ENCODE results near the gene APLF. TPM values are rescaled to one million over a fixed set of nuclear protein-coding genes. Genes with fewer than 3 reads are reported as not detected.
A peak's percentile ranks its signal among the peaks of the same experiment; 100 is the strongest.
"Not testable (repeated sequence)": the region's sequence is repeated elsewhere in the genome, so short reads cannot be mapped to it uniquely, and the experiment has no call there.

Gene APLF
- total RNA-seq, 1 donor from 2014 or later: 4.0 TPM

DNA sequence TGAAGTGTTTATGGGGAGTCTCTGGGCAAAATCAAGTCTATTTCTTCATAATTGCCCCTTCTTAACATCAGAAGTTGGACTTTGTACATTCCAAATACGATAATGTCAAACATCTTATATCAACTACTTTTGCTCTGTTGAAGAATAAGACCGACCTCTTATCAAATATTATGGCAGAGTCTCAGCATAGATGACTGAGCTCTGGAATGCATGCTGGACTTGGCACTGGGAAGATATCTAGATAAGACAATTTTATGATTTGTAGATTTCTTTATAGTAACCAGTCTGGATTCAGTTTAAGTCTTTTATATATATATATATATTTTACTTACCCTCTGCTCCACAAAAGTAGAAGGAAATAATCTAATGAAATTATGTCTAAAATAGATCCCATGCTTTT, 8.2 kb downstream of the APLF start:
- DNase-seq (ENCODE audit: low read depth in 2 of 2): no peak

DNA sequence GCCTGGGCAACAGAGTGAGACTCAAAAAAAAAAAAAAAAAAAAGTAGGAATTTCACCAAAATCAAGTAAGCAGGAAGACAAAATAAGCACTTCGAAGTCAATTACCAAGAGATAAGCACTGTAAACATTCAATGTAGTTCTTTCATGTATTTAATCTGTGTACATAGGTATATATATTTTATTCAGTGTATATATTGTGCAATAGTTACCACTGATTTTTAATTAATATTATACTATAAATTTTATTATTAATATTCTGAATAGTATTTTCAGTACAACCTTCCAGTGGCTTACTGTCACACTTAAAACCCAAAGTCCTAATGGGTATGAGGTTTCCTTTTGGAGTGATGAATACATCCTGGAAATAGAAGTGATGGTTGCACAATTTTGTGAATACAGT, 9.1 kb downstream of the APLF start:
- DNase-seq (ENCODE audit: low read depth in 2 of 2): no peak

DNA sequence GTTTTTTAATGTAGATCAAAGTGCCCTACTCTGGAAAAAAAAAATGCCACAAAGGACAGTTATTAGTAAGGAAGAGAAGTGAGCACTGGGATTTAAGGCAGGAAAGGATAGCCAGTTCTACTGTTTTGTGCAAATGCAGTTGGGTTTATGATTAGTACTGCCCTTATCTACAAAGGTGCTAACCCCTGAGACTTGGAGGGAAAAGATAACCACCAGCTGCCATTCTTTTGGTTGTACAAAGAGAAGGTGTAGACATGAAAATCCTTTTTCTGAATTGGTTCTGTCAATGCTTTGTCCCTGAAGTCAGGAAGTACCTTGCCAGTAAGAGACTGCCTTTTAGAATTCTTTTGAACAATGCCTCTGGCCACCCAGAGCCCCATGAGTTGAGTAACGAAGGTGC, 11.3 kb downstream of the APLF start:
- no peak for DNase-seq (ENCODE audit: low read depth in 2 of 2)

DNA sequence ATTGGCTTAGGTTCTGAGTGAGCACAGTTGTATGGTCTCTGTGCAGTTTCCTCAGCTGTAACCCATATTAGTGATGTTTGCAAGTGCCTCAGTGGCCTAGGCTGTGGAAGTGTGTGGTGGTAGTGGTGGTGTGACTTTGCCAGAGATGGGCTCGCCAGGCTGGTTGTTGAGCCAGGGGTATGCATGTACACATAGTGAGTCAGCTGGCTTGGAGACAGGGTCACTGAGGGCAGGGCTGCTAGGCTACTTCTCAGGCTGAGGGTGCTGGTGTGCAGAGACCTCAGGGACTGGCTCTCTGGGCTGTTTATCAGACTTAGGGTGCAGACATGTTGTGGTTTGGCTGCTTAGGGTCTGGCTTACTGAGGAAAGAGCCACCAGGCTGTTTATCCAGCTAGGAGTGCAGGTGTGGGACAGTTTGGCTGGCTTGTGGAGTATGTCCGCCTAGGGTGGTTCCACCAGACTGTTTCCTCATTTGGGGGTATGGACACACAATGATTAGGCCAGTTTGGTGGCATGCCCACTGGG, 15.0 kb downstream of the APLF start:
- DNase-seq (ENCODE audit: low read depth in 2 of 2): no peak

DNA sequence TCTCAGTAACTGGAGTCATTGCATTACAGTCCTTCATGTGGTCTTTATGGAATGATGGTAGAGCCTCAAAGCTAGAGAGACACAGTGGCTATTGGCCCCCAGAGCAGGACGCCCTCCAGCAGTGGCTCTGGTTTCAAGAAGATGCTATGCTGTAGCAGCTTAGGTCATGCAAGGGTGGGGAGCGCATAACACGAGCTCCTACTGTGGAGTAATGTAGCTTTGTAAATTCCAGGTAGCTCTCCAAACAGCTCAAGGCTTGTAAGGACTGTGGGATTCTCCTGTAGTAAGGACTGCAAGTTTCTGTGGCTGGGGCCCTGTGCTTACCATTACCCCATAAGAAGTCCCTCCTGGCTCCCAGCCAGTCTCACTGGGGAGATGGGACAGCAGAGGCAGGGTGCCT, 15.6 kb downstream of the APLF start:
- no peak for DNase-seq (ENCODE audit: low read depth in 2 of 2)

DNA sequence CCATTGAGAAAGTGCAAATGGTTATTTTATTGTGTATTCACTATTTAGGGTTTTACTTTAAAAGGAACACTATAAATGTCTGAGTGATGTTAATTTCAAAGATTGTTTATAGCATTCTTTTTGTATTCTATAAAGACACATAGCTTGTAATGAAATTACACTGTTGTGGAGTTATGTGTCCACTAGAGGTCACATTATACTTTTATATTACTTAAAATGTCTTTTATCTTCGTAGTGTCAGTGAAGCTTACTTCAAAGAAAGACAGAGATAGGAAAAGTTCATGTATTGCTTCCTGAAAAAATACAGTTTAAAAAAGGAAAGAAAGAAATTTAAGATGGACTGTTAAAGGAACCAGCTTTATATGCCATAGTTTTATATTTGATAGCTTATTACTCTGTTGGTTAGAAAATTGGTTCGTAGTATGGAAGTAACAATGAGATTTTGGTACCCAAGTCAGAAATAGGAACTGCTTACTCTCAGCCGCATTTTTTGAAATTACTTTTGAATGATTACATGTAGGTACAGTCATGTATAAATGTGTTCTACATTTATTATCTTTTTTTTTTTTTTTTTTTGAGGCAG, 20.5 kb downstream of the APLF start:
- peak in 1 of 2 donors; percentile 31 for DNase-seq (ENCODE audit: low read depth in 2 of 2)

DNA sequence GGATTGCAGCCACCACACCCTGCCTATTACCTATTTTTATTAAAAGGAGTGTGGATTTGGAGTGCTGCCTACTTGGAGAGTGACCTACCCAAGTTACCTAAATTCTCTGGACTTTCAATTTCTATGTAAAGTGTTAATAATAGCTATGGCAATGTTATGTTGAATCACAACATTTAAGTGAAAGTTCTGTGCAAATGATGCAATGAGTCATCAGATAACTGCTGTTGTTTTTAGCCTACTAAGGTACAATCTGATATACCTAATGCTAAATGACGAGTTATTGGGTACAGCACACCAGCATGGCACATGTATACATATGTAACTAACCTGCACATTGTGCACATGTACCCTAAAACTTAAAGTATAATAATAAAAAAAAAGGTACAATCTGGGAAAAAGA, 21.2 kb downstream of the APLF start:
- peak in 1 of 2 donors; percentile 24 for DNase-seq (ENCODE audit: low read depth in 2 of 2)

DNA sequence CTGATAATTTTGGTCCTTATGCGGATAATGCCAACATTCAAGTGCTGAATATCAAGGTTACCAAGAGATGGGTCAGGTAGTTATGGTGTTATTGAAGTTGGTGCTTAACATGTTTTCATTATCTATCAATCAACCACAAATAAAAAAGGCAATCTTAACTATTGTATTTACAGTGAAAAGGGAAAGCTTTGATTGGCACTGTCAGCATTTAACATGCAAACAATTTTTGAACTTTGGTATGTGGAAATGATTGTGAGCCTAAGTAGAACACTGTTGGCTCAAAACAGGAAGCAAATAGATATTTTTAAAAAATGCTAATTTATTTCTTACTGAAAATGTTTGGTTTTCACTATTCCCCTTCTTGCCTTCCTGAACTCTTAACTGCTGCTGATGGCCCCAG, 21.9 kb downstream of the APLF start:
- DNase-seq (ENCODE audit: low read depth in 2 of 2): no peak

DNA sequence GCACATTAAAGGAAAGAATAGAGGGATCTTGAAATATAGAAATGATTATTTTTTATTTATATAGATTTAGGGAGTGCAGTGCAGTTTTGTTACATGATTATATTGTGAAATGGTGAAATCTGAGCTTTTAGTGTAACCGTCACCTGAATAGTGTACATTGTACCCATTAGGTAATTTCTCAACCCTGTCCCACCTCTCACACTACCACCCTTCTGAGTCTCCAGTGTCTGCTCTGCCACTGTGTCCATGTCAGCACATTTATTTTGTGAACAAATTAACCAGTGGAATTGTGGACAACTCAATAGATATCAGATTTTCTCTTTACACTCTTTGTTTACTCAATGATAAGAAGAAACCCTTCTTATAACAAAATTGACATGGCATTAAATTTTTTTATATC, 24.2 kb downstream of the APLF start:
- no peak for DNase-seq (ENCODE audit: low read depth in 2 of 2)

DNA sequence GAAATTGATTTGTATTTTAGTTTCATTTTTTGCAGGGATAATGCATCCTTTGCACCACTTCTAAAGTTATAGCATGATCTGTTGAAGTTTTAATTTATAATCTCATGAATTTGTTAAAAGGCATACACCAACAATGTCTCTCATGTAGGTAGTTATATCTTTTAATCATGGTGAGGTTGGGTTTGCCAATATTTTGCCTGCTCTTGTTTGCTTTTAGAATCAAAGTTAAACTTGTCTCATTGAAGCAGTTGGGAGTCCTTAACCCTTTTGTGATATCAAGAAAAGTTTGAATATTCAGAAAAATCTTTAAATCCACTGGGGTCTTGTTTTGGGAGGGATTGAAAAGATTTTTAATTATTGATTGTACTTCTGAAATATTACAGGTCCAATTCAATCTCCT, 31.7 kb downstream of the APLF start:
- DNase-seq (ENCODE audit: low read depth in 2 of 2): no peak

DNA sequence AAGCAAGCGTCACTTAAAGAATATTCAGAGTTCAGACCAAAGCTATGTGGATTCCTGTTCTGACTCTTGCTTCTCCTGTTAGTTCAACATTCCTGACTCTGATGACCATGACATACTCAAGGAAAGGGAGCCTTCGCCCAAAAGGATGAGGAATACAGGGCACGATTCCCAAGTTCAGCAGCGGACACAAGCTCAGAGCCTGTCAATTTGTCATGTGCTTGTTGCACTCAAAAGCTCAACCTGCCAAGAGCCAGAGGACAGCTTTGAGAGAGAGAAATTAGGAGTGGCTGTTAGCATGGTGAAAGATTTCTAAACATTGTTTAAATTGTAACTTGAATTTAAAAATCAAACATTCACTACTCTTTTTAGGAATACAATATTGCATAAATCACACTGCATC, 33.3 kb downstream of the APLF start:
- no peak for DNase-seq (ENCODE audit: low read depth in 2 of 2)

DNA sequence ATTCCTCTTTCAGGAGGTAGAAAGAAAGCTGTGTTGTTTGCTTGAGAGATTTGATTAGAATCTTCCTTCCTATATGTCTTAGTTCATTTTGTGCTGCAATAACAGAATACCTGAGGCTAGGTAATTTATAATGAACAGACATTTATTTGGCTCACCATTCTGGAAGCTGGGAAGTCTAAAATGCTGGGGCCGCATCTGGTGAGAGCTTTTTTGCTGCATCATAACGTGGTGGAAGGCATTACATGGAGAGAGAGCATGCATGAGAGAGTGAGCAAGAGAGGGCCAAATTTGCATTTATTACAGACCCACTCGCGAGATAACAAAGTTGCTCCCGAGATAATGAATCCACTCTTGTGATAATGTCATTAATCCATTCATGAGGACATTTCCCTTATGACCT, 34.4 kb downstream of the APLF start:
- DNase-seq (ENCODE audit: low read depth in 2 of 2): no peak

DNA sequence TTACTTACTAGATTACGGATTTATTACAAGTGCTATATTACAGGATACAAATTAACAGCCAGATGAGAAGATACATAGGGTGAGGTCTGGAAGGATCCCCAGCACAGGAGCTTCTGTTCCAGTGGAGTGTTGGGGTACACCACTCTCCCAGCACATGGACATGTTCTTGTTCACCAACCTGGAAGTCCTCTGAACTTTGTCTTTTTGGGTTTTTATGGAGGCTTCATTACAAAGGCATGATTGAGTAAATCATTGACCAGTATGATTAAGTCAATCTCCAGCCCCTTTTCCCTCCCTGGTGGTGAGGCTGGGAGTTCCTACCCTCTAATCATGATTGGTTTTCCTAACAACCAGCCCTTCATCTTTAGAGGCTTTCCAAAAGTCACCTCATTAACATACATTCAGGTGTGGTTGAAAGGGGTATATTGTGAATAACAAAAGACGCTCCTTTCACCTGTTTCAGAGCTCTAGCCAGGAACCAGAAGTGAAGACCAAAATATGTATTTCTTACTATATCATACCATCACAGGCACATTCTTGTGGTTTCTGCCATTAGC, 38.3 kb downstream of the APLF start:
- DNase-seq (ENCODE audit: low read depth in 2 of 2): no peak

DNA sequence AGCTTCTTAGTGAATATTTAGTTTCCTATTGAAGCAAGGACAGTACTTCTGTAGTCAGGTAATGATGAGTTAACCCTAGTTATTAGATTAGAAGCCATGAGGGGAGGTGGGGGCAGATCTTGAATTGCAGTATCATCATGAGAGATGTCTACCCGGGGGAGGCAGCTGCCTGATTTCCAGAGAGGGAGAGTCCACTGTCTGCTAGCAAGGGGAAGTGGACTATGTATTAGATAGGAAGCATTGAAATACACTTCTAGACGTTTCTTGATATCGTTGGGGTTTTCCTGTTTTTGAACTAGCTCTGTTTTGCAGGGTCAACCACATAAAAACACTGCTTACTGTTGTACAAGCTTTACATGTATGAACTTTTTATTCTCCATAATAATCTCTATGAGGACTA, 38.8 kb downstream of the APLF start:
- no peak for DNase-seq (ENCODE audit: low read depth in 2 of 2)

DNA sequence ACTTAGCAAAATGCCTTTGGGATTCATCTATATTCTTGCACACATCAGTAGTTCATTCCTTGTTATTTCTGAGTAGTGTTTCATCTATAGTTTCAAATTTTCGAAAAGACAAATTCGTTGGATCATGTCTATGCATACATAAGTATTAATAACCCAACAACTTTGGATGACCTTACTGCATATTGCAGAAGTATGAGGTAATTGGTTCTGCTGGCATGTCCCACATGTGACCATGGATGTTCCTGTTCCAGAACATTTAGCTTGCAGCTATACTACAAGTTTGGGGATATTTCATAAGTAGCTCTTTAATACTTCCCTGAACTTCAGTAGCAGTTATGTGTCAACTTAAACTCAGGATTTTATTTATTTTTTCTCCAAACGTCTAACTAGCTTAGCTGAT, 44.9 kb downstream of the APLF start:
- DNase-seq (ENCODE audit: low read depth in 2 of 2): no peak

DNA sequence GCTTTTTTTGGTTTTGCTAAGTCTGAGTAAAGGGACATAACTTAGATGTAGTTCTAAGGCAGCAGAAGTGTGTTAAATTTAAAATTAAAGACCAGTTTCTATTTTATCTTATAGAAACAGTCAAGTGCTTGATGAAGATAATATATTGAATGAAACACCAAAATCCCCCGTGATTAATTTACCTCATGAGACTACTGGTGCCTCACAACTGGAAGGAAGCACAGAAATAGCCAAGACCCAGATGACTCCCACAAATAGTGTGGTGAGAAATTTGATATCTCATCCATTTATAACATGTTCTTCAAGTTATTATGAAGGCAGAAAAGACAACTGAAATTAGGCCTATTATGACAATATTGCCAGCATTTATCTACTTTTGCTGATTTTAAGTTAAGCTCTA, 45.6 kb downstream of the APLF start:
- no peak for DNase-seq (ENCODE audit: low read depth in 2 of 2)

DNA sequence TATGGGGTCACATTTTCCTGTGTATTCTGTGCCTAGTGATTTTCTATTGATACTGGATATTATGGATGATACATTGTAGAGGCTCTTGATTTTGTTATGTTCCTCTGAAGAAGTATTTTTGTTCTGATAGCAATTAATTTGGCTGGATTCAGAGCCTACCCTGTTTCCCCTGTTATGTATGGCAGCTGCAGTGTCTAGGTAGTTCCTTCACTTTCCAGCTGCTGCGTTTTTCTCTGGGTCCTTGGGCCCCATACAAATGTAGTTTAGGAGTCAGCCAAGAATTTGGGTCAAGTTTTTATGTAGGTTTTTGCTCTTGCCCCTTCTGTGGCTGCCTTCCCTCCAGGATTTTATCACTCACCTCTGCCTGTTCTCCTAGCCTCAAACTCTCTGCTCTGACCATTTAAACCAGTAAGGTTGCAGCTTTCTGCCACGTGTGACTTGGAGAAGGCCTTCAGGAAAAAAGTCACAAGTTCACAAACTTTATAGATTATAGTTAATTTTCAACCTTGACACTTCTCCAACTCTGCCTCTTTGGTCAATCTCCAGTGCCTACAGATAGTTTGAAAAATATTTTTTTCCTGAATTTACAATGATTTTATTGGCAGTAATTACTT, 47.0 kb downstream of the APLF start:
- no peak for DNase-seq (ENCODE audit: low read depth in 2 of 2)

DNA sequence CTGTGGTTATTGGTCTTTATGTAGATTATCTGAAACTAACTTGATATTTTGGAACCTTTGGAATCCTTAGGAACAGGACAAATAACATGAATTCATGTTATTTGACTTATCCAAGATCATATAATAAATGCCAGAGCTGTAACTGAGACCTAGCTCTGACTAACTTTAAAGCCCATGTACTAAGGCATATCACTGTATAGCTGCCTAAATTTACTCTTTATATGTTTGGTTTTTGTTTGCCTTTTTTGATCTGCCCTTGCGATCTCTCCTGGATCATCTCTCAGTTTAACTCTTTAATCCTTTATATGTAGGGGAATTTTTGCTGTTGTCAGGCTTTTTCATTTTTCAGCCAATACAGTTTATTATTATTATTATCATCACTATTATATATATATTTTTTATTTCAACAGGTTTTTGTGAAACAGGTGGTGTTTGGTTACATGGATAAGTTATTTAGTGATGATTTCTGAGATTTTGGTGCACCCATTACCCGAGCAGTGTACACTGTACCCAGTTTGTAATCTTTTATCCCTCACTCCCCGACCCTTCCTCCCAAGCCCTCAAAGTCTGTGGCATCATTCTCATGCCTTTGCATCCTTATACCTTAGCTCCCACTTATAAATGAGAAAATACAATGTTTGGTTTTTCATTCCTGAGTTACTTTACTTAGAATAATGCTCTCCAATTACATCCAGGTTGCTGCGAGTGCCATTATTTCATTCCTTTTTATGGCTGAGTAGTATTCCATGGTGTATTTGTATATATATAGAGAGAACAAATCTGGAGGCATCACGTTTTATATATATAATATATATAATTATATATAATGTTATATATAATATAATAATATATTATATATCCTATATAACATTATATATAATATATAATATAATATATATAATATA, 48.9 kb downstream of the APLF start:
- DNase-seq (ENCODE audit: low read depth in 2 of 2): no peak

DNA sequence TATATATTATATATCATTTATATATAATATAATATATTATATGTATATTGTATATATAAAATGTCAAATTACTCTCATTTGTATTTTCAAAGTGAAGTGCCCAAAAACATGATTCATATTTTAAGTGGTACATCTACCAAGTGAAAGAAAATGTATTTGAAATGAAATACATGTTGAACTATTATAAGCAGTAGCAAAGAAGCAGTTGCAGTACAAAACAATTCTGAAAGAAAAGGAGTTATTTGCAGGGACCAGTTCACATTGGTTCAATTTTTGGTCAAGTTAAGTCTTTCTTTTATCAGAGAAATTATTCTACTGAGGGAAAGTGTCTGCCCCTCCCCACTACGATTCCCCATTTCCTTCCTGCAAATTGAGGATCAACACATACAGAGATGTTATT, 51.9 kb downstream of the APLF start:
- DNase-seq (ENCODE audit: low read depth in 2 of 2): no peak

DNA sequence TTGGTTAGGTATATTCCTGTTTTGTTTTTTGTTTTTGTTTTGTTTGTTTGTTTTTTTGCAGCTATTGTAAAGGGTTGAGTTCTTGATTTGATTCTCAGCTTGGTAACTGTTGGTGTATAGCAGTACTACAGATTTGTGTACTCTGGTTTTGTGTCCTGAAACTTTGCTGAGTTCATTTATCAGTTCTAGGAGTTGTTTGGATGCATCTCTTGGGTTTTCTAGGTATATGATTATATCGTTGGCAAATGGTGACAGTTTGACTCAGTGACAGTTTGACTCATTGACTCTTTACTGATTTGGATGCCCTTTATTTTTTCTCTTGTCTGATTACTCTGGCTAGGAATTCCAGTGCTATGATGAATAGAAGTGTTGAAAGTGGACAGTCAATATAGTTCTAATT, 53.7 kb downstream of the APLF start:
- no peak for DNase-seq (ENCODE audit: low read depth in 2 of 2)

DNA sequence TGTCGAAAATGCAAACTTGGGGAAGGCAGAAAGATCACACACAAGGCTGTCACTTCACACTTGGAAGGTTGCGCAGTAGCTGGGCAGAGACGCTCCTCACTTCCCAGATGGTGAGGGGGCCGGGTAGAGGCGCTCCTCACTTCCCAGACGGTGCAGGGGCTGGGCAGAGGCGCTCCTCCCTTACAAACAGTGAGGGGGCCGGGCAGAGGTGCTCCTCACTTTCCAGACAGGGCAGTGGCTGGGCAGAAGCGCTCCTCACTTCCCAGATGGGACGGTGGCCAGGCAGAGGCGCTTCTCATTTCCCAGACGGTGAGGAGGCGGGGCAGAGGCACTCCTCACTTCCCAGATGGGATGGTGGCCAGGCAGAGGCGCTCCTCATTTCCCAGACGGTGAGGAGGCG, 59.6 kb downstream of the APLF start:
- DNase-seq (ENCODE audit: low read depth in 2 of 2): not testable (repeated sequence)

DNA sequence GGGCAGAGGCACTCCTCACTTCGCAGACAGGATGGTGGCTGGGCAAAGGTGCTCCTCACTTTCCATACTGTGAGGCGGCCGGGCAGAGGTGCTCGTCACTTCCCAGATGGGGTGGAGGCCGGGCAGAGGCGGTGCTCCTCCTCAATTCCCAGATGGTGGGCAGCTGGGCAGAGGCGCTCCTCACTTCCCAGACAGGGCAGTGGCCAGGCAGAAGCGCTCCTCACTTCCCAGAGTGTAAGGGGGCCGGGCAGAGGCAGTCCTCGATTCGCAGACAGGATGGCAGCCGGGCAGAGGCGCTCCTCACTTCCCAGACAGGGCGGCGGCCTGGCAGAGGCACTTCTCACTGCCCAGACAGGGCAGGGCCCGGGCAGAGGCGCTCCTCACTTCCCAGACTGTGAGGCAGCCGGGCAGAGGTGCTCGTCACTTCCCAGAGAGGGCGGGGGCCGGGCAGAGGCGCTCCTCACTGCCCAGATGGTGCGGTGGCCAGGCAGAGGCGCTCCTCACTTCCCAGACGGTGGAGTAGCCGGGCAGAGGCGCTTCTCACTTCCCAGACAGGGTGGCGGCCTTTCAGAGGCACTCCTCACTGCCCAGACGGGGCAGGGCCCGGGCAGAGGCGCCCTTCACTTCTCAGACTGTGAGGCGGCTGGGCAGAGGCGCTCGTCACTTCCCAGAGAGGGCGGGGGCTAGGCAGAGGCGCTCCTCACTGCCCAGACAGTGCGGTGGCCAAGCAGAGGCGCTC, 60.1 kb downstream of the APLF start:
- DNase-seq (ENCODE audit: low read depth in 2 of 2): not testable (repeated sequence)

All from dermis microvascular lymphatic vessel endothelial cell (primary cell).